GM12864 (cell line): Measurements from ENCODE around the gene VPS45.
"Not testable (repeated sequence)": the region's sequence is repeated elsewhere in the genome, so short reads cannot be mapped to it uniquely, and the experiment has no call there.

Source experiments
- DNase-seq: peaks from one replicate; pipeline ENCODE4 v3.0.0-alpha.2; 2011; ENCODE audit warnings: low read depth
- H3K4me3 ChIP-seq: 2 replicates; pipeline ENCODE4 v1.5.1; 2011; ENCODE audit warnings: mild to moderate bottlenecking, low read depth, low read length, control low read depth
- TF ChIP-seq, protein P1 (sequence below): IDR thresholded peaks from 2 replicates; pipeline ENCODE4 v1.5.1; 2011; ENCODE audit warnings: low read depth, mild to moderate bottlenecking, moderate library complexity, low read length, control low read depth, inconsistent platforms; ENCODE audit errors: missing control alignments

The VPS45 gene

DNA sequence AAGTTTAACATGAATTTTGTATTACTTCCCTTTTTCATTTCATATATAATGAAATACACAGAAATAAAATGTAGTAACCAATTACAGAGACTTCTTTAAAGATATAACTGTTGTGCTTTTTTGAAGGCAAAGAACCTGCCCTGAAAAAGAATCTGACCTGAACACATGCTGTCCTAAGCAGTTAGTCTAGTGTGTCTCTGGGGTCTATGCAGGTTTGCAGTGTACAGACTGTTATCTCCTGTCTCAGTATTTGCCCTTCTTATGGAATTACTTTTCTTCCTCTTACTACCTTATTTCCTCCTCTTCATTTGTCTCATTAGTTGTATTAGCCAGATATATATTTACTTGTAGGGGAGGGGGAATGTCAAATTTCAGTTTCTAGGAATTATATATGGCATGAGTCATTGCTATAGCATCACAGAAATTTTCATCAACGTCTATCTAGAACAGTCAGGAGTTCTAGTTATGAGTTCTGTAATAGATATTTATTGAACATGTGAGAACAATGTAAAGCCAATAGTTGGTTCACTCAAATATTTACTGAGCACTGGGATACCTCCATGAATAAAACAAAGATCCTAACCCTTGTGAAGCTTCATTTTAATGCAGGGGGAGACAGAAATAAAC lies 53.8 kb downstream of the VPS45 start:
- TF ChIP-seq, protein P1, sequence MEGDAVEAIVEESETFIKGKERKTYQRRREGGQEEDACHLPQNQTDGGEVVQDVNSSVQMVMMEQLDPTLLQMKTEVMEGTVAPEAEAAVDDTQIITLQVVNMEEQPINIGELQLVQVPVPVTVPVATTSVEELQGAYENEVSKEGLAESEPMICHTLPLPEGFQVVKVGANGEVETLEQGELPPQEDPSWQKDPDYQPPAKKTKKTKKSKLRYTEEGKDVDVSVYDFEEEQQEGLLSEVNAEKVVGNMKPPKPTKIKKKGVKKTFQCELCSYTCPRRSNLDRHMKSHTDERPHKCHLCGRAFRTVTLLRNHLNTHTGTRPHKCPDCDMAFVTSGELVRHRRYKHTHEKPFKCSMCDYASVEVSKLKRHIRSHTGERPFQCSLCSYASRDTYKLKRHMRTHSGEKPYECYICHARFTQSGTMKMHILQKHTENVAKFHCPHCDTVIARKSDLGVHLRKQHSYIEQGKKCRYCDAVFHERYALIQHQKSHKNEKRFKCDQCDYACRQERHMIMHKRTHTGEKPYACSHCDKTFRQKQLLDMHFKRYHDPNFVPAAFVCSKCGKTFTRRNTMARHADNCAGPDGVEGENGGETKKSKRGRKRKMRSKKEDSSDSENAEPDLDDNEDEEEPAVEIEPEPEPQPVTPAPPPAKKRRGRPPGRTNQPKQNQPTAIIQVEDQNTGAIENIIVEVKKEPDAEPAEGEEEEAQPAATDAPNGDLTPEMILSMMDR = no peak
- H3K4me3 ChIP-seq = no peak overlapping the region
- no peak for DNase-seq

DNA sequence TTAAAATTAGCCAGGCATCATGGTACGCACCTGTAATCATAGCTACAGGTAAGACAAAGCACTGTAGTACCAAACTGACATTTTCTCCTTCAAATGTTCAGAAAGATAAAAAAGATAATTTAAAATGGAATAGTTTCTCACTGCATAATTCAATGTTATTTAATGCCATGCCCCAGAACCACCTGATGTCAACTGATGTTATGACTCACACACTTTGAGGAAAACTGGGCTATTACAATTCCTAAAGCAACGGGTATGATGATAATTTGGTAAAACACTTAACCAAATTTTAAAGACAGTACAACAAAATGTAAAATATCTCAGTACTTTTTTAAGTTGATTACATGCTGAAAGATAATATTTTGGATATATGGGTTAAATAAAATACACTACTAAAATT lies 59.2 kb downstream of the VPS45 start:
- TF ChIP-seq, protein P1 = no peak
- DNase-seq = no peak
- H3K4me3 ChIP-seq = no peak overlapping the region

DNA sequence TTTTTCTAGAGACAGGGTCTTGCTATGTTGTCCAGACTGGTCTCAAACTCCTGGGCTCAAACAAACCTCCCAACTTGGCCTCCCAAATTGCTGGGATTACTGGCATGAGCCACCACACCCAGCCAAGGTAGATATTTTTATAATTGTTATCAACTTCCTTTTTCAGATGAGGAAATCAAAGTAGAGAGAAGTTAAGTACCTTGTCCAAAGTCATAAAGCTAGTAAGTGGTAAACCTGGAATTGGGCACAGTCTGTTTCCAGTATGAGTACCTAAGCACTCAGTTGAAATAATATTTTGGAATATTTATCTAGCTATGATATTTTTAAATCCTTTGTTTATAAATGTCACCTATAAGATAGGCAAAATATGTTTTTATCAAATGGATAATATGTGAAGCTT lies 59.9 kb downstream of the VPS45 start:
- no peak overlapping the region for H3K4me3 ChIP-seq
- TF ChIP-seq, protein P1 = no peak
- no peak for DNase-seq

DNA sequence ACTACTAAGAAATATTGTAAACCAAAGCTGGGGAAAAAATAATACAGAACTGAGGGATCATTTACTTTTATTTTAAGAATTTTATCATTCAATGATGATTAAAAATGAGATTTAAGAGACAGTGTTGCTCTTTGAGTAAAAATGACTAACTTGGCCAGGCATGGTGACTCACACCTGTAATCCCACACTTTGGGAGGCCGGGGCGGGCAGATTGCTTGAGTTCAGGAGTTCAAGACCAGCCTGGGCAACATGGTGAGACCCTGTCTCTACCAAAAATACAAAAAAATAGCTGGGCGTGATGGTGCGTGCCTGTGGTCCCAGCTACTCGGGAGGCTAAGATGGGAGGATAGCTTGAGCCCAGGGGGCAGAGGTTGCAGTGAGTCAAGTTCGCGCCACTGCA lies 60.3 kb downstream of the VPS45 start:
- TF ChIP-seq, protein P1 = no peak
- DNase-seq = no peak
- no peak overlapping the region for H3K4me3 ChIP-seq

DNA sequence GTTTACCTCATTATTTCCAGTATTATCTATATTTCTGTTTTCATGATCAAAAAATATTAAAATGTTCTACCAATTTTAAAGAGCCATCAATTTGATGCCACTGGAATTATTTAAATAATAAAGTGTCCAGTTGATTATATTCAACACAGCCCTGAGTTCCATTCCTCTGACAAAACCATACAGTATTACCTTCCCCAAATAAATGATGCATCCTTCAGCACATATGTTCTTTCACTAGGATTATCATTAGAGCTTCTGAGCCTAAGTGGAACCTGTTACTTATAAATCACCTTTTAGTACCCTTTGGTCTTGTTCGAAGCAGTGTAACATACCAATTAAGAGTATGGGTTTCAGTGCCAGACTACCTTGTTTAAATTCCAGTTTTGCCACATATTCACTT lies 64.8 kb downstream of the VPS45 start:
- H3K4me3 ChIP-seq = no peak overlapping the region
- TF ChIP-seq, protein P1 = no peak
- DNase-seq = no peak

DNA sequence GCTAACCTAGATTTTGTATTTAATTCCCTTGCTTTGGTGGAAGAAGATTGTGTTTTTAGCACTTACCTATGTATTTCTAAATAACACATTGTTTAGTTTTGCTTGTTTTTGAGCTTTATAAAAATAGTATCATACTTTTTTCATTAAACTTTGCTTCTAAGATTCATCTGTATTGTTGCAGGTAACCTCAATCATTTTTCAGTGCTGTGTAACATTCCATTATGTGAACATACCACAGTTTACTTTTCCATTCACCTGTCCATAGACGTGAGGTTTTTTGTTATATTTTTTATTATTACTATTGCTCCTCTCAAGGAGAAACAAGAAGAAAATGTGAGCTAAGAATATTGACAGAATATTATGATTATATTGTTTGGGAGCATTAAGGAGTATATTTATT lies 67.0 kb downstream of the VPS45 start:
- TF ChIP-seq, protein P1 = no peak

DNA sequence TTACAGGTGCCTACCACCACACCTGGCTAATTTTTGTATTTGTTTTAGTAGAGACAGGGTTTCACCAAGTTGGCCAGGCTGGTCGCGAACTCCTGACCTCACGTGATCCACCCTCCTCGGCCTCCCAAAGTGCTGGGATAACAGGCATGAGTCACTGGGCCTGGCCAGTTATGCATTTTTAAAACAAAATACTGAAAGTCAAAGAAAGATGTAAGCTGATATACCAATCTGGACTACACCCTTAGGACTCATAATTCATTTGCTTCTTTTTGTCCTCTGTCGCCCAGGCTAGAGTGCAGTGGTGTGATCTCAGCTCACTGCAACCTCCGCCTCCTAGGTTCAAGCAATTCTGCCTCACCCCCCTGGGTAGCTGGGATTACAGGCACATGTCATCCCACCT lies 67.8 kb downstream of the VPS45 start:
- not testable (repeated sequence) for DNase-seq, H3K4me3 ChIP-seq

More for the DNA sequence above, 67.0 kb downstream of the VPS45 start:
- no peak overlapping the region for H3K4me3 ChIP-seq
- no peak for DNase-seq
